Measurements from ENCODE around the gene BAHCC1. TPM values are rescaled to one million over a fixed set of nuclear protein-coding genes. Genes with fewer than 3 reads are reported as not detected.

BAHCC1 gene
- total RNA-seq, 1 experiment from 2014 or later, result 11.9 TPM

- DNase-seq (ENCODE audit: low read depth), result no peak
- in situ Hi-C loops (cut with HindIII; ENCODE audit: low pct_unique_long_range_greater_than_20kb, low sequenced_read_pairs), result no loop called here
Measured at GRCh38 chr17:81403671-81404534, 8.6 kb downstream of the BAHCC1 start.

- no peak for DNase-seq (ENCODE audit: low read depth)
- in situ Hi-C loops (cut with HindIII; ENCODE audit: low pct_unique_long_range_greater_than_20kb, low sequenced_read_pairs), result no loop called here
Measured at GRCh38 chr17:81404558-81405165, 9.4 kb downstream of the BAHCC1 start.

GRCh38 chr17:81405411-81405872 is 10.2 kb downstream of the BAHCC1 start:
- in situ Hi-C loops (cut with HindIII; ENCODE audit: low pct_unique_long_range_greater_than_20kb, low sequenced_read_pairs), result no loop called here
- no peak for DNase-seq (ENCODE audit: low read depth)

GRCh38 chr17:81406117-81406953 is 11.1 kb downstream of the BAHCC1 start:
- no peak for DNase-seq (ENCODE audit: low read depth)
- in situ Hi-C loops (cut with HindIII; ENCODE audit: low pct_unique_long_range_greater_than_20kb, low sequenced_read_pairs), result no loop called here

GRCh38 chr17:81408049-81408448 is 12.8 kb downstream of the BAHCC1 start:
- in situ Hi-C loops (cut with HindIII; ENCODE audit: low pct_unique_long_range_greater_than_20kb, low sequenced_read_pairs), result no loop called here
- no peak for DNase-seq (ENCODE audit: low read depth)

GRCh38 chr17:81409190-81409935 is 14.1 kb downstream of the BAHCC1 start:
- DNase-seq (ENCODE audit: low read depth), result no peak
- in situ Hi-C loops (cut with HindIII; ENCODE audit: low pct_unique_long_range_greater_than_20kb, low sequenced_read_pairs), result no loop called here

GRCh38 chr17:81410852-81411251 is 15.6 kb downstream of the BAHCC1 start:
- no peak for DNase-seq (ENCODE audit: low read depth)
- in situ Hi-C loops (cut with HindIII; ENCODE audit: low pct_unique_long_range_greater_than_20kb, low sequenced_read_pairs), result no loop called here

- no peak for DNase-seq (ENCODE audit: low read depth)
- in situ Hi-C loops (cut with HindIII; ENCODE audit: low pct_unique_long_range_greater_than_20kb, low sequenced_read_pairs), result no loop called here
Measured at GRCh38 chr17:81411305-81411704, 16.0 kb downstream of the BAHCC1 start.

GRCh38 chr17:81412490-81413093 is 17.3 kb downstream of the BAHCC1 start:
- no peak for DNase-seq (ENCODE audit: low read depth)
- in situ Hi-C loops (cut with HindIII; ENCODE audit: low pct_unique_long_range_greater_than_20kb, low sequenced_read_pairs), result no loop called here

GRCh38 chr17:81413497-81414135 is 18.4 kb downstream of the BAHCC1 start:
- in situ Hi-C loops (cut with HindIII; ENCODE audit: low pct_unique_long_range_greater_than_20kb, low sequenced_read_pairs), result no loop called here
- DNase-seq (ENCODE audit: low read depth), result no peak

- in situ Hi-C loops (cut with HindIII; ENCODE audit: low pct_unique_long_range_greater_than_20kb, low sequenced_read_pairs), result no loop called here
- no peak for DNase-seq (ENCODE audit: low read depth)
Measured at GRCh38 chr17:81414756-81415516, 19.7 kb downstream of the BAHCC1 start.

- in situ Hi-C loops (cut with HindIII; ENCODE audit: low pct_unique_long_range_greater_than_20kb, low sequenced_read_pairs), result no loop called here
- no peak for DNase-seq (ENCODE audit: low read depth)
Measured at GRCh38 chr17:81415681-81416080, 20.4 kb downstream of the BAHCC1 start.

- in situ Hi-C loops (cut with HindIII; ENCODE audit: low pct_unique_long_range_greater_than_20kb, low sequenced_read_pairs), result no loop called here
Measured at GRCh38 chr17:81416612-81417011, 21.4 kb downstream of the BAHCC1 start.

GRCh38 chr17:81417049-81417878 is 22.0 kb downstream of the BAHCC1 start:
- DNase-seq (ENCODE audit: low read depth), result no peak
- in situ Hi-C loops (cut with HindIII; ENCODE audit: low pct_unique_long_range_greater_than_20kb, low sequenced_read_pairs), result no loop called here

More at GRCh38 chr17:81416612-81417011, 21.4 kb downstream of the BAHCC1 start:
- DNase-seq (ENCODE audit: low read depth), result no peak

- in situ Hi-C loops (cut with HindIII; ENCODE audit: low pct_unique_long_range_greater_than_20kb, low sequenced_read_pairs), result no loop called here
- DNase-seq (ENCODE audit: low read depth), result no peak
Measured at GRCh38 chr17:81417879-81418709, 22.8 kb downstream of the BAHCC1 start.

All from Caki2 (cell line).